Measurements from ENCODE around the gene KRTAP5-6.
"Not testable (repeated sequence)": the region's sequence is repeated elsewhere in the genome, so short reads cannot be mapped to it uniquely, and the experiment has no call there.

The KRTAP5-6 gene

GRCh38 chr11:1661454-1662269, 35.3 kb upstream of the KRTAP5-6 start:
- not testable (repeated sequence) for DNase-seq (ENCODE audit: low read depth in 2 of 2)

DNA sequence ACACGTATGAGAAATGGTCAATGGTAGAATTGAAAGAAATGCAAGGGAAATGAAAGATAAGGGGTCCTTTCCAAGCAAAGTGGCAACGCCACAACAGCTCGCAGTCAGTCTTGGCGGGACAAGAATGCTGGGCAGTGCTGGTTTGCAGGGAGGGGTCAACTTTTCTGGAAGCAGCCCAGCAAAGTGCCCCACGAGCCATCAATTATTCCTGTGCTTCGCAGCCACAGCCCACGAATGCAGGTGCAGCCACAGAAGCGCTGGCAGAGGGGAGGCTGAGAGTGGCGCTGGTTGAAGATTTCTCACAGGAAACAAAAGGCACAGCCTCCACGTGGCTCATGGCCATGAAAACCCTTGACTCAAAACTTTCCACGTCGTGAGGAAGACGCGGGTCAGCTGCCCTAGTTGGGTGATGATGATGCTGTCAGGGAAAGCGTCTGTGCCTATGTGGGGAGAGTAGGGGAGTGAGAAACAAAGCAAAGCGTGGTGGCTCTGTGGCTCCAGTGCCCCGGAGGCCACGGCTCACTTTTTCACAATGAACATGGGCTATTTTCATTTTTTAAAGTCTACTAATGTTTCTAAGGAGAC, 34.2 kb upstream of the KRTAP5-6 start:
- not testable (repeated sequence) for DNase-seq (ENCODE audit: low read depth in 2 of 2)

- DNase-seq (ENCODE audit: low read depth in 2 of 2), result no peak
These were observed 31.7 kb upstream of the KRTAP5-6 start for GRCh38 chr11:1665313-1665712.

GRCh38 chr11:1667121-1667850, 29.7 kb upstream of the KRTAP5-6 start:
- DNase-seq (ENCODE audit: low read depth in 2 of 2), result no peak

- DNase-seq (ENCODE audit: low read depth in 2 of 2), result no peak
These were observed 29.1 kb upstream of the KRTAP5-6 start for GRCh38 chr11:1667906-1668305.

- DNase-seq (ENCODE audit: low read depth in 2 of 2), result no peak
These were observed 28.0 kb upstream of the KRTAP5-6 start for GRCh38 chr11:1668911-1669473.

DNA sequence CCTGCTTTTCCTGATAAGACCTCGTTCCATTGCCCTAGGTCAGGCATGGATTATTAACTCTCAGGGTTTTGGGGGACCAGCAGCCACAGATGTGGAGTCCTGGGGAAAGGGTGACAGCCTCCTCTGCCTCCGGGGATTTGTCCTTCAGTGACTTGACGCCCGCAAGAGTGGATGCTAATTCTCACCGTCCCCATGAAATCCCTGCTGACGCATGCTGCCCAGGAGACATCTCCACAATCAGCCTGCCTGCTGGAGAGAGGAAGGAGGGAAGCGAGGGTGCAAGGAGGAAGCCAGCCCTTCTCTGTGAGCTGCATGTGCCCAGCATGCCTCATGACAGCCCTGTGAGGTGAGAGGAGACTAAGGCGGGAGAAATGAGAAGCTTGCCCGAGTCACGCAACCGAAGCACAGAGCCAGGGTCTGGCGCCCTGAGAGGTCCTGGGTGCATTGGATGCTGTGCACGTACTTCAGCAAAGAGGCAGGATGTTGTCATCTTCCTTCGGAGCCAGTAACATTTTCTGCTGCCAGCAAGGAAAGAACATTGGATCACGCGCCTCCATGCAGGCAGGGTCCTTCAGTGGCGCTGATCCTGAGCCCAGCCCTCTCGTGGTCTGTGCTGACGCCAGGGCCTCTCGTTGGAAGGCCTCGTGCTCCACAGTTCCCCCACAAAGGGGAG, 27.3 kb upstream of the KRTAP5-6 start:
- no peak for DNase-seq (ENCODE audit: low read depth in 2 of 2)

GRCh38 chr11:1670457-1670856, 26.5 kb upstream of the KRTAP5-6 start:
- not testable (repeated sequence) for DNase-seq (ENCODE audit: low read depth in 2 of 2)

DNA sequence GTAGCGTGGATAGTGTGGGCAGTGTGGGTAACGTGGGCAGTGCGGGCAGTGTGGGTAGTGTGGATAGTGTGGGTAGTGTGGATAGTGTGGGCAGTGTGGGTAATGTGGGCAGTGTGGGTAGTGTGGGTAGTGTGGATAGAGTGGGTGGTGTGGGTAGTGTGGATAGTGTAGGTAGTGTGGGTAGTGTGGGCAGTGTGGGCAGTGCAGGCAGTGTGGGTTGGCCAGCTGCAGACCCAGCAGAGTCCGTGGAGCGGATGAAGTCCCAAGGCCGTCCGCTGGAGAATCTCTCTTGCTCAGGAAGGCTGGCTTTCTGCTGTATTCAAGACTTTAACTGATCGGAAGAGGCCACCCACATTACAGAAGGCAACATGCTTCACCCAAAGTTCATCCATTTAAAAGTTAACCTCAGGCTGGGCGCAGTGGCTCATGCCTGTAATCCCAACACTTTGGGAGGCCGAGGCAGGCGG, 26.1 kb upstream of the KRTAP5-6 start:
- DNase-seq (ENCODE audit: low read depth in 2 of 2), result no peak

DNA sequence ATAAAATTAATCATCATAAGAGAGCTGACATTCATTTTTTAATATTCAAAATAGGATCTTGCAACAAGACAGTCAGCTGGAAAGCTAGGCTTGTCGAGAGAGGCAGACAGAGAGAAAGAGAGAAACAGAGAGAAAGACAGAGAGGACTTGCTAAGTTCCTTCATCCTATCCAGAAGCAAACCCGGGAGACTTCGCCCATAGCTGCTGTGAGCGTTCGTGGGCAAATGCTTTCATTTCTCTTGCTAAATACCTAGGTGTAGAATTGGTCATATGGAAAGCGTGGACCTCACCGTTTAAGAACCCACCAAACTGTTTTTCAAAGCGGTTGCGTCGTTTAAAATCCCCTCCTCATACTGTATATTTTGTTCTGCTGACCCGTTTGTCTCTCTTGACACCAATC, 25.3 kb upstream of the KRTAP5-6 start:
- DNase-seq (ENCODE audit: low read depth in 2 of 2), result no peak

- DNase-seq (ENCODE audit: low read depth in 2 of 2), result no peak
These were observed 24.2 kb upstream of the KRTAP5-6 start for GRCh38 chr11:1672613-1673350.

DNA sequence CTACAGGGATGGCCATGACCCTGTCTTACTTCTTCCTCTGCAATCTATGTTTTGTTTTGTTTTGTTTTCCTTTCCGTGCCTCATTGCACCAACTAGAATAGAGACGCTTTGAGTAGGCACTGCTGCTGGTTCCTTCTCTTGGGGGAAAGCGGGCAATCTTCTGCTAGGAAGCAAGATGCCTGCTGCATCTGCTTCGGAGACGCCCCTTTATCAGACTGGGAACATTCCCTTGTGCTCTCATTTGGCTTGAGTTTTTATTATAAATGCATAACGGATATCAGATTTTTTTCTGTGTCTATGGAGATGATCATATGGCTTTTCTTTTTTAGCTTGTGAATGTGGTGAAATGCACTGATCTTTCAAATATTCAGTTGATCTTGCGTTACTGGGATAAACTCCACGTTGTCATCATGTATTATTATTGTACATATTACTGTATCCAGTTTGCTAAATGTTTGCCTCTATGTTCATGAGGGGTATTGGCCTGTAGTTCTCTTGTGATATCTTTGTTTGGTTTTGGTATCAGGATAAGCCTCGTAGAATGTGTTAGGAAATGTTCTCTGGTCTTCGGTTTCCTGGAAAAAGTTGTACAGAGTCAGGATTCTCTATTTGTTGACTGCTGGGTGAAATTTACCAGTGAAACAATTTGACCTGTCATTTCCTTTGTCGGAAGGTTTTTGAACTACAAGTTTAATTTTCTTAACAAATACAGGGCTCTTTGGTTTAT, 23.4 kb upstream of the KRTAP5-6 start:
- DNase-seq (ENCODE audit: low read depth in 2 of 2), result no peak

DNA sequence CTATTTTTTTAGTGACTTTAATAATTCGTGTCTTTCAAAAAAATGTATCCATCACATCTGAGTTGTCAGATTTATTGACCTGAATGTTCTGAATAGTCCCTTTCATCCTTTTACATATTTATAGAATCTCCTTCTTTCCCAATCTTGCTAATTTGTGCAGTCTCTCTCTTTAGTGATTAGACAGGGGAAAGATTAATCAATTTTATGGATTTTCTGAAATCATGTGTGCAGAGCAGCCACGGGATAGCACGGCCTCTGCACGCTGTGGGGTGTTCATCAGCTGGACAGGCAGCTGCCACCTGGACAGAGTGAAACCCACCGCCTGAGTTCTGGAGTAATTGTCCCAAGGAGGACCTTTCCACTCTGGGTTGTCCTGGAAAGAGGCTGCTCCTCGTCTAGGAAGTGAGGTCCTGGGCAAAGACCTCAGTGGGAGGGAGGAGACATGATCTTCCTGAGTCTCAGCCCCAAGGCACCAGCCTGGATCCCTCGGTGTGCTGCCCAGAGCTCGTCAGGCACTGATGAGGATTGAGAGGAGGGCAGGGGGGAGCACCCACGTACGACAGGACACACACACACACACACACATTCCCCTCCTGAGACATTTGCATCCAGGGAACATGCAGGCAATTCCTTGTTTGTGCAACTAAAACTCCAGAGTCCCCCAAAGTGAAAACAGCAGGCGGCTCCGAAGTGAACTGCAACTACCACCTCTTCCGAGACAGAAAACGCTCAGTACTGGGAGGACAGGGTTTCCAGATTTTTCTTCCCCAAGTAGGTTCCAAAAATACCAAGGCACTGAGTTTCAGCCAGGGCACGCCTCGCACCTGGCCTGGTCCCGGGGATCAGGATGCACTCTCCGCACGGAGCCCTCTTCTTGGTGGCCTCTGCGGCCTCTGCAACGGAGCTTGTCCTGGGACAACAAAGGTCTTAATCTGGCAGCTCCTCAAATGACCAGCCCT, 22.5 kb upstream of the KRTAP5-6 start:
- no peak for DNase-seq (ENCODE audit: low read depth in 2 of 2)

GRCh38 chr11:1675536-1676228, 21.3 kb upstream of the KRTAP5-6 start:
- no peak for DNase-seq (ENCODE audit: low read depth in 2 of 2)

GRCh38 chr11:1676229-1676740, 20.7 kb upstream of the KRTAP5-6 start:
- no peak for DNase-seq (ENCODE audit: low read depth in 2 of 2)

DNA sequence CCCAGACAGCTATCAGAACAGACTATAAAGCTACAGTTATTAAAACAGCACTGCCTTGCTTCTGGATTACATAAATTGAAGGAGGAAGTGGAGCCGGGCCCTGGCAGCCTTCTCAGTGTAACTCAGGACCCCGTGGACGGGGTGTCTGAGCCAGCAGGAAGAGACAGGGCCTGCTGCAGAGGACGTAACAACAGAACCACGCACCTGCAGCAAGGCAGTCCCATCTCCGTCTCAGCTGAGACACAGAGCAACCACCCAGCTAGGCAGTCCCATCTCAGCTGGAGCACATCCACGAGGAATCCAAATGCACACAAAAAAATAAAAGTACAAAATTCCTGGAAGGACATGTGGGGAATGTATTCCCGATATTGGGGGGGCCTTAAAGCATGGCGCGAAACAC, 17.1 kb upstream of the KRTAP5-6 start:
- DNase-seq (ENCODE audit: low read depth in 2 of 2), result no peak

DNA sequence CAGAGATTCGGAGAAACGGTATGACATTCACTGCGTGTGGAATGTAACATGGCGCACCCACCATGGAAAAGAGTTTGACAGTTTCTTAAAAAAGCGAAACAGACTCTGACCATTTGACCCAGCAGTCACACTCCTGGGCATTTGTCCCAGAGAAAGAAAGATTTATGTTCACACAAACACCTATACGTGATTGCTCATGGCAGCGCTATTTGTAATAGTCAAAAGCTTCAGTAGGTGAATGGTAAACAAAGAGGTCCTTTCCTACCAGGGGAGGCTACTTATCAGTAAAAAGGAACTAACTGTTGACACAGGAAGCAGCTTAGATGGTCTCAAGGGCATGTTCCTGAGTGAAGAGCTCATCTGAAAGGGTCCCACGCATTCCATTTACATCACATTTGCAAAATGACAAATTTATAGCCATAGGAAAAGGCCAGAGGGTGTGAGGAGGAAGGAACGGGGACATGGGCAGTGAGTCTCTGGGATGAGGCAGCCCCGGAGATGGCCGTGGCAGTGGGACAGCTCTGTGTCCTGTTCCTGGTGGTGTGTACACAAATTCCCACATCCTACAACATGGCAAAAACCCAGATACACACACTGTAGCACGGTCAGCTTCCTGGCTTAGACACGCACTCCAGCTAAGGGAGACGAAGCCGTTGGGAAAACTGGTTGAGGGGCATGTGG, 14.6 kb upstream of the KRTAP5-6 start:
- no peak for DNase-seq (ENCODE audit: low read depth in 2 of 2)

DNA sequence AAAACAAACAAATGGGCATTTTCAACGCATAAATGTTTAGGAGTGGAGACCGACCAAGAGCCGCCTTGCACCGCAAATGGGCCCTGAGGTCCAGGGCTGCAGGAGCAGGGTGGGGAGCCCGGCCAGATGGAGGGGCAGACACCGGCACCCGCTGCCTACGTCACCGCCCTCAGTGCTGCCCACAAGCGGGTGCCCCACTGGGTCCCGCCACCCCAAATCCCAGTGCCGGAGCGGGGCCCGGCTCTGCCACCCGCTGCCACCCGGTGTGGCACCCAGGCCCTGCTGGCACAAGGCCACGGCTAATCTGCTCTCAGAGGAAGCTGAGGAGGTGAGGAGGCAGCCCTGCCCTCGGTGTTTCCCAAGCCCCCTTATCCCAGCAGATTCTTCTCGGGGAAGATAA, 13.8 kb upstream of the KRTAP5-6 start:
- not testable (repeated sequence) for DNase-seq (ENCODE audit: low read depth in 2 of 2)

Data from activated CD4-positive, alpha-beta T cell treated with anti-CD3 and anti-CD28 coated beads for 24 hours (primary cell).